Epithelial cell of proximal tubule (primary cell): ENCODE measurements around the gene SND1. TPM values are rescaled to one million over a fixed set of nuclear protein-coding genes. Genes with fewer than 3 reads are reported as not detected.

Source experiments
- DNase-seq: peaks from one replicate; pipeline ENCODE4 v3.0.0-alpha.2; 2011; ENCODE audit warnings: low read depth
- H3K4me3 ChIP-seq: 2 replicates; pipeline ENCODE4 v1.5.1; 2011; ENCODE audit warnings: low read depth, mild to moderate bottlenecking, low read length
- total RNA-seq: library from RNA; depleted of rRNA; stranded (reverse); fragments of >200 nt; gene quantifications from 2 replicates; pipeline ENCODE4 v1.2.3, GENCODE V29; 2015
- TF ChIP-seq, protein P1 (sequence below): conservative IDR thresholded peaks from 2 replicates; pipeline ENCODE4 v1.5.1; 2012; ENCODE audit warnings: low read depth, mild to moderate bottlenecking, low read length

SND1 gene
- total RNA-seq, 1 donor from 2014 or later, result 122 TPM

DNA sequence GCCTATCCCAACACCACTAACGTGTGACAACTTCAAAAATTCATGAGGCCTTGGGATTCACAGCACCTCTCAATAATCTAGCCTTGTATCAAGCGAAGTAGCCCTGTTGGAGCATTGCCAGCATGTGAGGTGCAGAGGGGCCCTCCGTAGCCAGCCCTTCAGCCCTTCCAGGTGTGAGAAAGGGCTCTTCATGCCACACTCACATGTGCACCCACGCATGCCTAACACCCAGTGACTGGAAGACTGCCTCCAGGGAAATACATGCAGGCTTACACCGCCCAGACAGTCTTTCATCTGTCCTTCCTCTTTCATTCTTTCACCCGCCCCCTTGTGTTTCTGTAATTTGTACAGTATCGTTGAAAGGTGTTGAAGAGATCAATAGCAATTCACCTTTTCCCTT lies 353.1 kb downstream of the SND1 start:
- no peak overlapping the region for H3K4me3 ChIP-seq
- no peak for DNase-seq
- TF ChIP-seq, protein P1, sequence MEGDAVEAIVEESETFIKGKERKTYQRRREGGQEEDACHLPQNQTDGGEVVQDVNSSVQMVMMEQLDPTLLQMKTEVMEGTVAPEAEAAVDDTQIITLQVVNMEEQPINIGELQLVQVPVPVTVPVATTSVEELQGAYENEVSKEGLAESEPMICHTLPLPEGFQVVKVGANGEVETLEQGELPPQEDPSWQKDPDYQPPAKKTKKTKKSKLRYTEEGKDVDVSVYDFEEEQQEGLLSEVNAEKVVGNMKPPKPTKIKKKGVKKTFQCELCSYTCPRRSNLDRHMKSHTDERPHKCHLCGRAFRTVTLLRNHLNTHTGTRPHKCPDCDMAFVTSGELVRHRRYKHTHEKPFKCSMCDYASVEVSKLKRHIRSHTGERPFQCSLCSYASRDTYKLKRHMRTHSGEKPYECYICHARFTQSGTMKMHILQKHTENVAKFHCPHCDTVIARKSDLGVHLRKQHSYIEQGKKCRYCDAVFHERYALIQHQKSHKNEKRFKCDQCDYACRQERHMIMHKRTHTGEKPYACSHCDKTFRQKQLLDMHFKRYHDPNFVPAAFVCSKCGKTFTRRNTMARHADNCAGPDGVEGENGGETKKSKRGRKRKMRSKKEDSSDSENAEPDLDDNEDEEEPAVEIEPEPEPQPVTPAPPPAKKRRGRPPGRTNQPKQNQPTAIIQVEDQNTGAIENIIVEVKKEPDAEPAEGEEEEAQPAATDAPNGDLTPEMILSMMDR, result no peak

DNA sequence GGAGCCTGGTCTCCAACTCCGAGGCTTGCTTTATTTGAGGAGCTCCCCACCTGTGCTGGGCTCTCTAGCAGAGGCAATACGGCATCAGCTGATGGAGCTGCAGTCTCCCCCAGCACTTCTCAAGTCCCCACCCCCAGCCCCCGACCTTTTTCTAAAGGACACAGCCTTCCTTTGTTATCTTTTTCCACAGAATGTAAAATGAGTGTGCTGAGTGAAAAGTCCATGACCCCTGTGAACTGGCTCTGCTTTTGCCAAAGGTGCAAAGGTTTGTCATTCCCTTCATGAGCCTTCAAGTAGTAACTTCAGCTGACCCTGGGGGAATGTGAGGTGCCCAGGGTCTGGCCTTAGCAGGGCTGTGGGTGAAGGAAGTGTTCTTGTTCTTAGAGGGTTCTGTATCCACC lies 353.8 kb downstream of the SND1 start:
- TF ChIP-seq, protein P1, result no peak
- DNase-seq, result no peak
- no peak overlapping the region for H3K4me3 ChIP-seq

DNA sequence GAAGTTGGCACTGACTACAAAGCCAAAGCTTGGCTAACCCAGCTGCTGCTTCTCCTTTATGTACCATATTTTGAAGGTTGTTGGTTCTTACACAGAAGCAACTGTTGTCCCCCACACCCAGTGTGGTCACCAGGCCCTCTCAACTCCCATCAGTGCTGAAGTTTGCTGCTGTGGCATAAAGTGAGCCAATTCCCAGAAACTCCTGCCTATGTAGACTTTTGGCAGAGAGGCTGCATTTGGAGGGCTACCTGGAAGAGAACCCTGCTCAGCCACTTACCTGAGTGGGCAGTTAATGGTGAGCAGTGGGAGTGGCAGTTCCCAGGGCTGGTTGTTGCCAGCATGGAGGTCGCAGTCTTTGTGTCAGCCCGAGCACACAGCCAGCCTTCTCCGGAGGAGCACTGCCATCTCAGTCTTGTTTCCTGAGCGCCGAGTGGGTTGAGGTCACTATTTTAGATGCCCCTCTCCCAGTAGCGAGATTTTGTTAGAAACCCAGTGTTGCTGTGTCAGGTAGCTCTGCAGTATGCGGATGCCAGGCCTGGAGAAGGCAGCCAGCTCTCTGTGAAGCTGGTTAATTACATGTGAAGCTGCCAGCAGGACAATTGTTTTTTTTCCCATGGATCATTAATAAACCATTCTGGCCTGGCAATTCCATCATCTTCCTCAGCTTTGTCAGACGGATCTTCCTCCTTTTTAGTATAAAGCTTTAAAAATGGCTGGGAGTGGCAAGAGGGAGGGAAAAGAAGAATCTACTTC lies 354.7 kb downstream of the SND1 start:
- TF ChIP-seq, protein P1, result no peak

DNA sequence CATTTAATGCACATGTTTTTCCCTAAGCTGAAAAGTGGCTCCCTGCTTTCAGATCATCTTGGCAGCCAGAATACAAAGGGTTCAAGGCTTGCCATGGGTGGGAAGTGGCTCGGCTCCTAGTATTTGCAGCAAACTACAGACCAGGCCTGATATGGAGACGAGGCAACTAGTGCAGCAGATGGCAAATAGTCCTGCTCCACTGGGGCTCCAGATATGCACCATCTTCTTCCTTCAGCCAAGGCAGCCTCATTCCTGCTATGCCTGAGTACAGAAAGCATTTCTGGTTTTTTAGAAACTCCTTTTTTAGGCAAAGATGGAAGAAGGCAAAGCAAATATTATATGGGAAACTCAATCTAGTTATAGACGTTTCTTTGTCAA lies 355.3 kb downstream of the SND1 start:
- H3K4me3 ChIP-seq, result no peak overlapping the region
- TF ChIP-seq, protein P1, result no peak
- no peak for DNase-seq

More for the DNA sequence above, 354.7 kb downstream of the SND1 start:
- no peak for DNase-seq
- H3K4me3 ChIP-seq, result no peak overlapping the region

DNA sequence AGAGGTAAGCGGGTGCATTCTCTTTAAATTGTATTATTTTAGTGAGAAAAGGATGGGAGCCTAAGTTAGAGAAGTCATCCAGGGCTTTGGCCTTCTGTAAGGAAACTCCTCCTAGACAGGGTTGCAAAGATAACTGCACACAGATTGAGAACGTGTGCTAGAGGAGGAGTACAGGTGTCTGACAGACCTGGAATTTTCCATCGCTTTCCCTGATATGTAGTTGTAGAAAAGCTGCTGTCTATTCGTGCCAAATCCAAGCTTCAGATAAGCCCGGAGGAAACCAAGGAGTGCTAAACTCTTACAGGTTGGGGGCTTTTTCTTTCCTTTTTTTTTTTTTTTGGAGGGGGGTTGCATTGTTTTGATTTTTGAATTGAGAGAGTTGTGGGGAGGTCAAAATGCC lies 356.1 kb downstream of the SND1 start:
- TF ChIP-seq, protein P1, result no peak
- DNase-seq, result no peak
- H3K4me3 ChIP-seq, result no peak overlapping the region

DNA sequence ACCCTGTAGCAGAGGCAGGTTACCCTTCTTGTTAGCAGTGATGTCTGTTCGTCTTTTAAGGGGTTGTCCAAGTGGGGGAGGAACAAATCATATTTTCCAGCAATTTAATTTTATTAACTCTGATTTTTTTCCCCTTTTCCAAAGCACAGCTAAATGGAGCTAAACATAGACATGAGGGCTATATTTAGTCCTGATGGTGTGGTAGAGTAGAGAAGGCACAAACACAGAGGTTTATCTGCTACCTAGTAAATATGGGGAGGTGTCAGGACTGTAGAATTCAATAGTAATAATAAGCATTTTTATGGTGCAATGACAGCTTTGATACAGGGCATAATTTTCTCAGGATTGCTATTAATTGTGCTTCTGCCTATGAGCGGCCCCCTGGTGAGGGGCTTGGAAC lies 356.8 kb downstream of the SND1 start:
- TF ChIP-seq, protein P1, result no peak
- no peak for DNase-seq
- no peak overlapping the region for H3K4me3 ChIP-seq
